NT2/D1 (cell line): ENCODE data around the gene PGA5.
A peak's percentile ranks its signal among the peaks of the same experiment; 100 is the strongest.

Experiments
- DNase-seq: peaks from one replicate; pipeline ENCODE4 v3.0.0-alpha.2; 2011; ENCODE audit warnings: low read depth, low spot score
- H3K27me3 ChIP-seq: 2 replicates; pipeline ENCODE4 v1.6.0; 2011; ENCODE audit warnings: mild to moderate bottlenecking; ENCODE audit not compliant: insufficient read length, insufficient read depth
- H3K36me3 ChIP-seq: 2 replicates; pipeline ENCODE4 v1.6.1; 2011; ENCODE audit warnings: mild to moderate bottlenecking, low read length, mixed read lengths; ENCODE audit not compliant: insufficient read depth, insufficient read length
- H3K4me1 ChIP-seq: 2 replicates; pipeline ENCODE4 v1.5.1; 2011; ENCODE audit not compliant: insufficient read depth, insufficient read length
- H3K4me3 ChIP-seq: 2 replicates; pipeline ENCODE4 v1.5.1; 2011; ENCODE audit warnings: low read depth; ENCODE audit not compliant: insufficient read length
- H3K9ac ChIP-seq: 2 replicates; pipeline ENCODE4 v1.6.0; 2011; ENCODE audit warnings: low read depth; ENCODE audit not compliant: insufficient read length
- H3K9me3 ChIP-seq: 2 replicates; pipeline ENCODE4 v1.5.1; 2011; ENCODE audit warnings: mild to moderate bottlenecking, low read length; ENCODE audit not compliant: insufficient read depth
- SUZ12 ChIP-seq: IDR thresholded peaks from 2 replicates; pipeline ENCODE4 v1.6.1; 2011; ENCODE audit not compliant: insufficient read length, insufficient read depth; ENCODE audit errors: extremely low read depth
- YY1 ChIP-seq: IDR thresholded peaks from 2 replicates; pipeline ENCODE4 v1.6.1; 2011; ENCODE audit not compliant: insufficient read length, insufficient read depth
- ZNF274 ChIP-seq: IDR thresholded peaks from 2 replicates; pipeline ENCODE4 v1.6.1; 2011; ENCODE audit warnings: mild to moderate bottlenecking, low read depth, low read length

Gene PGA5

DNA sequence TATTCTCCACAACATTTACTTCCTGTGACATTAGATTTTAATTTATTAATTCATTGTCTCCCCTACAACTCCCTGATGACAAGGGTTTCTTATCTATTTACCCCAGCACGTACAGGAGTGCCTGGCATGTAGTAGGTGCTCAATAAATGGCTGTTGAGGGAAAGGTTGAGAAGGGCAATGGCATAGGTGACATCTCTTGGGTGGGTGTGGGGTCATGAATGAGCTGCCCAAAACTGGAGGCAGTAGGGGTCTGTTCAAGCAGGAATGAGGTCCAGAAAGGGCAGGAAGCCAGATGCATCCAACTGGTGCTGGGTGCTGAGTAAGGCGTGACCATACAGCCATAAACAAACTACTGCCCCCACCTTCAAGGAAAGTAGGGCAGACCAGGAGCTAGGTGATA lies 51.4 kb downstream of the PGA5 start:
- Histone ChIP-seq H3K36me3 (peaks cover 21% of the 10 kb centered on the region), H3K9ac (no peak overlapping the region)

DNA sequence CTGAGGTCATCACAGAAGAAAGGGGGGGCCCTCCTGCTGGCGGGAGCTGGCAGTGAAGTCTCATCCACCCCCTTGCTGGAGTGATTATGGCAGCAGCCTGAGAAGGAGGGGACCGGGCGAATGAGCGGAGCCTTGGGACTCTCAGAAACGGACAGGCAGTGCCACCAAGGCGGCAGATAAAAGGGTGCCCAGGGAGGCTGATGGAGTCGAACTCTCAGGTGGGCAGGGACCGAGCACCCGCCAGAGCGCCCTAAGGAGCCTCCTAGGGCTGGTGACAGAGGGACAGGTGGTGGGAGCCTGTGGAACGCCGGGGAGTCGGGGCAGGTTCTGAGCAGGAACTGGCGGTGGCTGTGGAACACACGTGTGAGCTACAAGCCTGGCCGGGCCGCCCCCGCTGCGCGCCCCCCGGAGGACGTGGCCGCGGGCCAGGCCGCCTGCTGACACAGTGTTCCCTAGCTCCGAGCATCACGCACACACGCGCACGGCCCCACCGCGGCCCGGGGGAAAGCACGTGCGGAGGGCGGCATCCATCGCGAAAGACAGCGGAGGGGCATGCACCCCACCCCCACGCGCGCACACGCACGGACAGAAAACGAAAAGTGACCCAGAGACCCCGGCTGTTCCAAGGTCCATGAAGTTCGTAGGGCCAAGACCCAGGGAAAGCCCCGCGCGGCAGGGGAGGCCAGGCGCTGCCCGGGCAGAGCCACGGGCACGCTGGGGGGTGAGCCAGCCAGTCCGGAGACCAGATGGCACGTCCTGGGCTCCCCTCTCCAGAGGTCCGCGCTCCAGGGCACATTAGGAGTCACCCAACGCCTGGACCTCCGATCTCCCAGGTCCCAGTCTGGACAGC lies 53.1 kb downstream of the PGA5 start:
- H3K27me3 ChIP-seq: peaks cover 13% of the 10 kb centered on the region
- peak overlapping the region; percentile 88 for H3K9ac ChIP-seq
- peak overlapping the region; percentile 74 for H3K4me3 ChIP-seq
- H3K36me3 ChIP-seq: peaks cover 18% of the 10 kb centered on the region
- H3K9me3 ChIP-seq: no peaks in the 10 kb centered on the region
- H3K4me1 ChIP-seq: peaks cover 12% of the 10 kb centered on the region
- no peak for DNase-seq
- TF ChIP-seq ZNF274: no peak
- no peak for TF ChIP-seq YY1
- no peak for TF ChIP-seq SUZ12

More for the DNA sequence above, 51.4 kb downstream of the PGA5 start:
- DNase-seq: no peak
- no peak for TF ChIP-seq YY1
- TF ChIP-seq SUZ12: no peak
- no peak for TF ChIP-seq ZNF274
- peaks cover 12% of the 10 kb centered on the region for H3K4me1 ChIP-seq
- H3K4me3 ChIP-seq: no peak overlapping the region
- no peaks in the 10 kb centered on the region for H3K9me3 ChIP-seq
- H3K27me3 ChIP-seq: peaks cover 13% of the 10 kb centered on the region

GRCh38 chr11:61294717-61295595 lies 54.0 kb downstream of the PGA5 start, which contains the start of gene VWCE:
Gene VWCE (minus strand): TSS chr11:61295316. CDS start chr11:61295037, 279 bp downstream.
- peak; percentile 66 for DNase-seq
- Histone ChIP-seq H3K4me3 (peak within 1 kb of the TSS; percentile 74), H3K9me3 (no peaks in the 10 kb centered on the region), H3K4me1 (peaks cover 12% of the 10 kb centered on the region), H3K36me3 (peaks cover 25% of the 10 kb centered on the region), H3K9ac (peak within 1 kb of the TSS; percentile 88), H3K27me3 (peaks cover 13% of the 10 kb centered on the region)
- TF ChIP-seq YY1 (no peak), ZNF274 (no peak), SUZ12 (no peak)

DNA sequence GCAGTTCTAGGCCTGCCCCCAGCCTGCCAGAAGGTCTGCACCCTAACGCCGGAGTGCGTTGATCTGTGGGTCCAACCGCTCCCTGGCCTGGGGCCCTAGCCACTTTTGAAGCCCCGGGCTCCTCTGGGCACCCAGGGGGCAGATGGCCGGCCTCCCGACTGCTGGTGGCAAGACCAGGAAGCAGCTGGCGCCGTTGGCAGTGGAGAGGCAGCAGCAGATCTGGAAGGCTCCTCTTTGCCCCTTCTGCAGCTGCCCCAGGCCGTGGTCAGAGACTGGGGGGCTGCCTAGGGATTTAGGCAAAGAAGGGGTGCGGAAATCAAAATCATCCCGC lies 54.6 kb downstream of the PGA5 start:
- no peak for DNase-seq
- no peak for TF ChIP-seq YY1
- TF ChIP-seq SUZ12: no peak
- no peak for TF ChIP-seq ZNF274
- Histone ChIP-seq H3K36me3 (peaks cover 30% of the 10 kb centered on the region), H3K4me1 (peaks cover 12% of the 10 kb centered on the region), H3K9me3 (no peaks in the 10 kb centered on the region), H3K27me3 (peaks cover 13% of the 10 kb centered on the region), H3K9ac (peak overlapping the region; percentile 88), H3K4me3 (peak overlapping the region; percentile 74)

DNA sequence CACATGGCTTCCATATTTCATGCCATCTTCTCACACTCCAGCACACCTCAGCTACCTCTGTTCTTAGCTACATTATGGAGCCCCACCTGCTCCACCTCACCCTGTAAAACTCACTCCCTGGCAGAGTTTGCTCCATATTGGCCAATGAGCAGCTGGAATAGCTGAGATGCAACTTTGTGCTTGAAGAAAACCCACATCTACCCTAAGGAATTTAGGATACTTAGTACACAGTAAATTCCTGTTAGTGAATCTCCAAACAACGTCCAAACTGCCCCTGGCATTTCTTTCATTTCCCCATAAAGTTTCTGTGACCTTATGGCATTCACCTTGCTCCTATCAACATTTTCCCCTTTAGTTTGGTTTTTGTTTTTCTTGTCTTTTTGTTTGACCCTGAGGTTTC lies 56.4 kb downstream of the PGA5 start:
- Histone ChIP-seq H3K9ac (no peak overlapping the region), H3K4me1 (peaks cover 7% of the 10 kb centered on the region), H3K36me3 (peaks cover 41% of the 10 kb centered on the region), H3K9me3 (no peaks in the 10 kb centered on the region), H3K27me3 (peaks cover 13% of the 10 kb centered on the region), H3K4me3 (no peak overlapping the region)
- no peak for DNase-seq
- TF ChIP-seq YY1: no peak
- TF ChIP-seq ZNF274: no peak
- no peak for TF ChIP-seq SUZ12

GRCh38 chr11:61297746-61298145 lies 56.8 kb downstream of the PGA5 start:
- Histone ChIP-seq H3K36me3 (peaks cover 45% of the 10 kb centered on the region), H3K9ac (no peak overlapping the region), H3K9me3 (no peaks in the 10 kb centered on the region), H3K4me3 (no peak overlapping the region), H3K27me3 (peaks cover 13% of the 10 kb centered on the region), H3K4me1 (peaks cover 7% of the 10 kb centered on the region)
- no peak for DNase-seq
- TF ChIP-seq ZNF274 (no peak), YY1 (no peak), SUZ12 (no peak)

DNA sequence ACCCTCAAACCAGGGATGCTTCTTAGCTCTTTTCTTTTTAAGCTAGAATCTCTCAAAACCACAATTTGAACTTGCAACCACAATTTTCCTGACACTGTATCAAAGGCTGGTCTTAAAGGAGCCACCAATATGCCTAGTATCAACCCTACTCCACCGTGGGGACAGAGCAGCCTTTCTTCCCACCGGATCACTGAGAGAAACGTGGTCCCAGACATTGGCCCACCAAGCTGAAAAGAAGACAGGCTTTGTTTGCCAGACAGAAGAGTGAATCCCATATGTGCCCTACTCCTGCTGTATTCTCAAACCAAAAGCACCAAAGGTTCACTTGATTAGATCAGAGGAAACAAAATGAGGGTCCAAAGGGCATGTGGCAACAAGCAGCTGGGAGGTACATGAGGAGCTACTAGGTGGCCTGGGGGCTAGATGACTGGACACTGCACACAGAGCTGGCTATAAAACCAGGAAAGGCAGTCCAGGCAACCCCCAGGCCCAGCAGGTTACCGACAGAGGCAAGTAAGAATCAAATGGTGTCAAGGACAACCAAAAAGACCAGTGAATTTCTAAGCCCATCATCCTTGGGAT lies 57.8 kb downstream of the PGA5 start:
- TF ChIP-seq SUZ12 (no peak), ZNF274 (no peak), YY1 (no peak)
- no peaks in the 10 kb centered on the region for H3K9me3 ChIP-seq
- H3K4me3 ChIP-seq: no peak overlapping the region
- H3K27me3 ChIP-seq: peaks cover 8% of the 10 kb centered on the region
- no peak overlapping the region for H3K9ac ChIP-seq
- peaks cover 55% of the 10 kb centered on the region for H3K36me3 ChIP-seq
- H3K4me1 ChIP-seq: peaks cover 7% of the 10 kb centered on the region
- DNase-seq: no peak
